IMR-90 (cell line): Measurements from ENCODE around the gene TRPC6. TPM values are rescaled to one million over a fixed set of nuclear protein-coding genes. Genes with fewer than 3 reads are reported as not detected.

ENCODE experiments used
- ATAC-seq: fragments of 200-7000 bp; cut with Tn5 transposase; 2 replicates; pipeline ENCODE4 v1.9.1; 2020; ENCODE audit warnings: low read depth, mild to moderate bottlenecking, moderate library complexity
- BruUV-seq: library from RNA; stranded (reverse); fragments of 400-500 nt; replicated peaks from 2 replicates; lab custom pipeline; 2021; lab: Mats Ljungman, UMichigan
- CTCF ChIA-PET: fragments of 300-600 bp; formaldehyde crosslinking; extraction: SDS; loops from one replicate; lab custom pipeline; 2021; ENCODE audit warnings: antibody characterized with exemption; lab: Yijun Ruan, JAX
- POLR2A ChIA-PET: fragments of 300-600 bp; sonication (Branson Sonifier 250); formaldehyde crosslinking; loops from one replicate; lab custom pipeline; 2022; ENCODE audit warnings: antibody characterized with exemption; ENCODE audit not compliant: unreplicated experiment; lab: Charles Lee
- DNase-seq: peaks from one replicate; pipeline ENCODE4 v3.0.0; 2013
- H2AFZ ChIP-seq: replicated peaks from 2 replicates; pipeline ENCODE3; 2013; ENCODE audit warnings: low read length, mild to moderate bottlenecking; ENCODE audit not compliant: poor library complexity
- H2AK5ac ChIP-seq: 2 replicates; pipeline ENCODE4 v1.6.1; 2013; ENCODE audit warnings: low read depth, low read length, inconsistent platforms
- H2AK9ac ChIP-seq: replicated peaks from 2 replicates; pipeline ENCODE3; 2013; ENCODE audit warnings: mild to moderate bottlenecking, low read depth, low read length, moderate library complexity; ENCODE audit not compliant: poor library complexity
- H2BK120ac ChIP-seq: 2 replicates; pipeline ENCODE4 v1.6.1; 2013; ENCODE audit warnings: low read depth, low read length, inconsistent platforms
- H2BK15ac ChIP-seq: 3 replicates; pipeline ENCODE4 v1.6.1; 2013; ENCODE audit warnings: low read depth, low read length, inconsistent platforms
- H2BK20ac ChIP-seq: 2 replicates; pipeline ENCODE4 v1.6.1; 2013; ENCODE audit warnings: low read depth, mild to moderate bottlenecking, inconsistent platforms, low read length, moderate library complexity
- H2BK5ac ChIP-seq: 2 replicates; pipeline ENCODE4 v1.6.1; 2013; ENCODE audit warnings: mild to moderate bottlenecking, low read depth, low read length, inconsistent platforms; ENCODE audit not compliant: poor library complexity, severe bottlenecking
- H3K14ac ChIP-seq: replicated peaks from 2 replicates; pipeline ENCODE4 v1.6.1; 2013; ENCODE audit warnings: low read depth, low read length, inconsistent platforms
- H3K18ac ChIP-seq: 2 replicates; pipeline ENCODE4 v1.6.1; 2013; ENCODE audit warnings: low read depth, low read length, control low read depth
- H3K23ac ChIP-seq: 2 replicates; pipeline ENCODE4 v1.6.1; 2013; ENCODE audit warnings: low read depth, low read length, inconsistent platforms
- H3K27ac ChIP-seq: 2 replicates; pipeline ENCODE4 v1.5.1; 2013; ENCODE audit warnings: mild to moderate bottlenecking, control low read depth, low read length; ENCODE audit not compliant: insufficient read depth
- H3K27me3 ChIP-seq: 2 replicates; pipeline ENCODE4 v1.6.1; 2013; ENCODE audit warnings: low read length; ENCODE audit not compliant: control insufficient read depth, insufficient read depth
- H3K36me3 ChIP-seq: 2 replicates; pipeline ENCODE4 v1.6.1; 2013; ENCODE audit warnings: low read length, mixed read lengths; ENCODE audit not compliant: control insufficient read depth, insufficient read depth
- H3K4ac ChIP-seq: 2 replicates; pipeline ENCODE4 v1.6.1; 2013; ENCODE audit warnings: low read depth, low read length, inconsistent platforms
- H3K4me1 ChIP-seq: 2 replicates; pipeline ENCODE4 v1.6.1; 2013; ENCODE audit warnings: low read length, mixed read lengths; ENCODE audit not compliant: control insufficient read depth, insufficient read depth
- H3K4me2 ChIP-seq: 2 replicates; pipeline ENCODE4 v1.6.1; 2013; ENCODE audit warnings: low read depth, mild to moderate bottlenecking, control low read depth, low read length, moderate library complexity
- H3K4me3 ChIP-seq: 2 replicates; pipeline ENCODE4 v1.5.1; 2013; ENCODE audit warnings: low read depth, mild to moderate bottlenecking, control low read depth, low read length, moderate library complexity; ENCODE audit not compliant: insufficient read depth
- H3K56ac ChIP-seq: 2 replicates; pipeline ENCODE4 v1.6.1; 2013; ENCODE audit warnings: low read length, inconsistent platforms; ENCODE audit not compliant: insufficient read depth; ENCODE audit errors: extremely low read depth
- H3K79me1 ChIP-seq, 2 experiments: 2 replicates each; pipeline ENCODE4 v1.6.1; 2013; ENCODE audit warnings: low read length in 2 of 2, inconsistent platforms in 1 of 2, low read depth in 1 of 2
- H3K9ac ChIP-seq: 2 replicates; pipeline ENCODE4 v1.6.1; 2013; ENCODE audit warnings: low read depth, low read length, control low read depth
- H3K9me1 ChIP-seq: 2 replicates; pipeline ENCODE4 v1.6.1; 2013; ENCODE audit warnings: low read length, inconsistent platforms; ENCODE audit not compliant: insufficient read depth
- H3K9me3 ChIP-seq: 2 replicates; pipeline ENCODE4 v1.6.1; 2013; ENCODE audit warnings: low read length; ENCODE audit not compliant: control insufficient read depth, insufficient read depth
- H4K20me1 ChIP-seq: 2 replicates; pipeline ENCODE4 v1.6.1; 2013; ENCODE audit warnings: low read length, inconsistent platforms; ENCODE audit not compliant: insufficient read depth
- H4K5ac ChIP-seq: 2 replicates; pipeline ENCODE4 v1.6.1; 2013; ENCODE audit warnings: mild to moderate bottlenecking, low read depth, low read length, control low read depth
- H4K8ac ChIP-seq, 2 experiments: 2 replicates each; pipeline ENCODE4 v1.6.1; 2013; ENCODE audit warnings: low read depth in 2 of 2, low read length in 2 of 2, control low read depth in 1 of 2, inconsistent platforms in 1 of 2
- H4K91ac ChIP-seq: 2 replicates; pipeline ENCODE4 v1.6.1; 2013; ENCODE audit warnings: low read depth, low read length, inconsistent platforms; ENCODE audit not compliant: insufficient read depth
- BHLHE40 ChIP-seq: fragments of 150-350 bp; IDR thresholded peaks from 2 replicates; pipeline ENCODE4 v1.6.1; 2016; ENCODE audit warnings: mild to moderate bottlenecking, low read depth, low read length
- CHD1 ChIP-seq: IDR thresholded peaks from 2 replicates; pipeline ENCODE4 v1.6.1; 2012; ENCODE audit warnings: low read depth, low read length, improper control_type of control experiment
- FOS ChIP-seq: fragments of 150-350 bp; IDR thresholded peaks from 2 replicates; pipeline ENCODE4 v1.6.1; 2016; ENCODE audit warnings: low read depth, low read length
- MAFK ChIP-seq: IDR thresholded peaks from 2 replicates; pipeline ENCODE4 v1.6.1; 2012; ENCODE audit warnings: low read depth, low read length, improper control_type of control experiment
- MAZ ChIP-seq: IDR thresholded peaks from 2 replicates; pipeline ENCODE4 v1.6.1; 2012; ENCODE audit warnings: low read depth, mild to moderate bottlenecking, low read length, improper control_type of control experiment, moderate library complexity, borderline replicate concordance
- POLR2A ChIP-seq: IDR thresholded peaks from 2 replicates; pipeline ENCODE4 v1.6.1; 2012; ENCODE audit warnings: mild to moderate bottlenecking, low read depth, low read length
- RAD21 ChIP-seq: IDR thresholded peaks from 2 replicates; pipeline ENCODE4 v1.6.1; 2012; ENCODE audit warnings: low read length, improper control_type of control experiment
- USF2 ChIP-seq: fragments of 150-350 bp; IDR thresholded peaks from 2 replicates; pipeline ENCODE4 v1.6.1; 2017; ENCODE audit warnings: mild to moderate bottlenecking, antibody characterized with exemption, low read length, low read depth
- WGBS, 2 experiments: methylation state at CpG; one replicate each; pipeline versions ENCODE4 v1.1.5 to v1.1.7; 2013; ENCODE audit warnings: missing lambda C conversion rate in 2 of 2; ENCODE audit not compliant: insufficient read length in 1 of 2; ENCODE audit errors: extremely low coverage in 2 of 2; 5-methylcytosine and 5-hydroxymethylcytosine counted together
- dilution Hi-C: fragments of 300-500 bp; cut with HindIII; formaldehyde crosslinking; loops from one replicate; pipeline ENCODE4 v1.14.3; 2018; ENCODE audit warnings: low sequenced_read_pairs; ENCODE audit not compliant: unreplicated experiment
- in situ Hi-C: fragments of 300-500 bp; cut with MboI; formaldehyde crosslinking; loops from 3 replicates; pipeline ENCODE4 v1.14.3; 2019; ENCODE audit warnings: low sequenced_read_pairs, inconsistent platforms, mixed read lengths
- intact Hi-C: fragments of 100-400 bp; cut with micrococcal nuclease; formaldehyde crosslinking; loops from 2 replicates; pipeline ENCODE4 v1.10.0; 2022
- polyA plus RNA-seq, 3 experiments: library from polyadenylated mRNA; depleted of rRNA; stranded (reverse); fragments of >200 nt; gene quantifications; 2 replicates each; pipeline ENCODE4 v1.2.3, GENCODE V29; 2012; ENCODE audit warnings: low replicate concordance in 1 of 3
- total RNA-seq: library from RNA; depleted of rRNA; stranded (reverse); fragments of >200 nt; gene quantifications from 2 replicates; pipeline ENCODE4 v1.2.3, GENCODE V29; 2012

Gene TRPC6
- total and polyA plus RNA-seq, 2 of the 4 experiments (the other 2 are of a cell fraction) = 0.99 to 2.3 TPM

GRCh38 chr11:101516546-101516945 lies 67.3 kb downstream of the TRPC6 start:
- intact Hi-C loops (no loop called here), dilution Hi-C loops (no loop called here), in situ Hi-C loops (no loop called here)
- Histone ChIP-seq H3K27ac (no peak overlapping the region), H2AFZ (no peak overlapping the region), H2BK15ac (no peak overlapping the region), H3K9me1 (no peaks in the 10 kb centered on the region), H3K23ac (no peak overlapping the region), H3K56ac (no peak overlapping the region), H2BK120ac (no peak overlapping the region), H2BK20ac (no peak overlapping the region), H3K4ac (no peak overlapping the region), H4K91ac (no peak overlapping the region), H3K79me1 (peaks cover 0 to 5% of the 10 kb centered on the region in 2 experiments; a peak in 1 of 4 replicates), H4K5ac (no peak overlapping the region), H3K36me3 (no peaks in the 10 kb centered on the region), H3K9ac (no peak overlapping the region), H2BK5ac (no peak overlapping the region), H2AK9ac (no peak overlapping the region), H3K4me1 (no peaks in the 10 kb centered on the region), H3K4me2 (no peak overlapping the region), H4K20me1 (no peaks in the 10 kb centered on the region), H3K27me3 (no peaks in the 10 kb centered on the region), H3K9me3 (no peaks in the 10 kb centered on the region), H2AK5ac (no peak overlapping the region), H3K4me3 (no peak overlapping the region), H3K18ac (no peak overlapping the region), H4K8ac (no peak overlapping the region), H3K14ac (no peak overlapping the region)
- no peak for DNase-seq
- no peak for ATAC-seq
- no TSS peak for BruUV-seq
- CTCF ChIA-PET = no interaction called here
- TF ChIP-seq RAD21 (no peak), MAZ (no peak), MAFK (no peak), CHD1 (no peak), USF2 (no peak), FOS (no peak), BHLHE40 (no peak), POLR2A (no peak)
- POLR2A ChIA-PET = no interaction called here
- 76% methylated on average over 3 of the region's 3 CpGs; no CpG with 5 or more reads in 1 of the 2 experiments for WGBS, 2 experiments
